ENCODE measurements around the gene CTDSP1.

The CTDSP1 gene

GRCh38 chr2:218445602-218446001 lies 45.9 kb downstream of the CTDSP1 start:
- in situ Hi-C loops (cut with HindIII; ENCODE audit: low pct_unique_long_range_greater_than_20kb, low sequenced_read_pairs): no loop called here
- TF ChIP-seq JUND (IDR thresholded peaks at IDR 0.05; ENCODE audit: low read depth): no peak
- DNase-seq (ENCODE audit: low read depth in 1 of 2, low spot score in 1 of 2): peak in 1 of 2 experiments; percentile 22

DNA sequence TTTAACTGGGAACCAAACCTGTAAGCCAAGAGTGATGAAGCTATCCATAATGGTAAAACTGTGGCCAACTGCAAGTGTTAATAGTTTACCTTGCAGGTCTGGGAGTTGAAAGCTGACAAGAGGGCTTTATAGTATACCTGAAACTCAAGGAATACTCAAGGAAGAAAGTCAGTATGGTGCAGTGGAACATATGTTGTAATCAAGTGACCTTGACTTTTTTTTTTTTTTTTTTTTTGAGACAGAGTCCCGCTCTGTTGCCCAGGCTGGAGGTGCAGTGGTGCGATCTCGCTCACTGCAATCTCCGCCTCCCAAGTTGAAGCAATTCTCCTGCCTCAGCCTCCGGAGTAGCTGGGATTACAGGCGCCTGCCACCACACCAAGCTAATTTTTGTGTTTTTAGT lies 46.9 kb downstream of the CTDSP1 start:
- in situ Hi-C loops (cut with HindIII; ENCODE audit: low pct_unique_long_range_greater_than_20kb, low sequenced_read_pairs): no loop called here

GRCh38 chr2:218447072-218447471 lies 47.4 kb downstream of the CTDSP1 start:
- in situ Hi-C loops (cut with HindIII; ENCODE audit: low pct_unique_long_range_greater_than_20kb, low sequenced_read_pairs): no loop called here
- no peak for DNase-seq (ENCODE audit: low read depth in 1 of 2, low spot score in 1 of 2)
- no peak for TF ChIP-seq JUND (IDR thresholded peaks at IDR 0.05; ENCODE audit: low read depth)

More for the DNA sequence above, 46.9 kb downstream of the CTDSP1 start:
- no peak for DNase-seq (ENCODE audit: low read depth in 1 of 2, low spot score in 1 of 2)
- TF ChIP-seq JUND (IDR thresholded peaks at IDR 0.05; ENCODE audit: low read depth): no peak

DNA sequence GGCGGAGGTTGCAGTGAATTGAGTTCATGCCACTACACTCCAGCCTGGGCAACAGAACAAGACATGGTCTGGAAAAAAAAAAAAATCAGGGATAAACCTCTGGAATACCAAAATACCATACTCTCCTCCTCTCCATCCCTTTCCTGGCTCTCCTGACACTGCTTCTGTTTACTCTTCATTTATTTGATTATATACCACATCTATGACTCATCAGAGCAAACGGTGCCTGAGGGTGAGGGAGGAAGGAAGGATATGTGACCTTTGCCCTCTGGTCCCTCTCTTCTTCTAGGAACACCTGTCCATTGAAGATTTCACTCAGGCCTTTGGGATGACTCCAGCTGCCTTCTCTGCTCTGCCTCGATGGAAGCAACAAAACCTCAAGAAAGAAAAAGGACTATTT lies 49.3 kb downstream of the CTDSP1 start:
- no peak for TF ChIP-seq JUND (IDR thresholded peaks at IDR 0.05; ENCODE audit: low read depth)
- peak in 1 of 2 experiments; percentile 47 for DNase-seq (ENCODE audit: low read depth in 1 of 2, low spot score in 1 of 2)
- in situ Hi-C loops (cut with HindIII; ENCODE audit: low pct_unique_long_range_greater_than_20kb, low sequenced_read_pairs): no loop called here

DNA sequence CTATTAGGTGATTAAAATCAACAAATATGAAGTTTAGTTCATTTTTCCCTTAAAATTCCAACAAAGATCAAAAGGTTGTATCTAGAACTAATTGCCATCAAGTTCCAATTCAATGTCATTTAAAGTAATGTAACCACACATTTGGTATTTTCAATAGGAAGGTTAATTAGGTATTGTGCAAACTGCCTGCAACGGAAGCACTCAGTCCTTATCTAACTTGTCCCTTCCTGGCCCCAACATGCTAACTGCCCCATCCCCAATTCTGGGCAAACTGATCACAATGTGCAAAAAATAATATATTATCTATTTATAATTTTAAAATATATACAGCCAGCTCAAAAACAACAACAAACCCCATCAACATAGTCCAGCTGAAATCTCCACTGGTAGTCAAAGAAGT lies 52.4 kb downstream of the CTDSP1 start:
- in situ Hi-C loops (cut with HindIII; ENCODE audit: low pct_unique_long_range_greater_than_20kb, low sequenced_read_pairs): no loop called here
- no peak for TF ChIP-seq JUND (IDR thresholded peaks at IDR 0.05; ENCODE audit: low read depth)
- DNase-seq (ENCODE audit: low read depth in 1 of 2, low spot score in 1 of 2): no peak
